ENCODE measurements around the gene TIMP4.

Gene TIMP4

GRCh38 chr3:12143949-12144504, 14.7 kb downstream of the TIMP4 start:
- no peak for DNase-seq

- no peak for DNase-seq
Measured at GRCh38 chr3:12142476-12142875, 16.2 kb downstream of the TIMP4 start.

- no peak for DNase-seq
Measured at GRCh38 chr3:12141350-12141749, 17.4 kb downstream of the TIMP4 start.

GRCh38 chr3:12139111-12139511, 19.6 kb downstream of the TIMP4 start:
- no peak for DNase-seq

- DNase-seq: no peak
Measured at GRCh38 chr3:12138044-12138443, 20.7 kb downstream of the TIMP4 start.

- DNase-seq: no peak
Measured at GRCh38 chr3:12136371-12136770, 22.3 kb downstream of the TIMP4 start.

GRCh38 chr3:12135029-12135657, 23.6 kb downstream of the TIMP4 start:
- peak; percentile 33 for DNase-seq

- no peak for DNase-seq
Measured at GRCh38 chr3:12132881-12133280, 25.8 kb downstream of the TIMP4 start.

GRCh38 chr3:12131351-12132090, 27.2 kb downstream of the TIMP4 start:
- DNase-seq: no peak

- no peak for DNase-seq
Measured at GRCh38 chr3:12127391-12127790, 31.3 kb downstream of the TIMP4 start.

GRCh38 chr3:12125772-12126171, 32.9 kb downstream of the TIMP4 start:
- no peak for DNase-seq

GRCh38 chr3:12121466-12121865, 37.2 kb downstream of the TIMP4 start:
- no peak for DNase-seq

- DNase-seq: no peak
Measured at GRCh38 chr3:12120374-12121140, 38.2 kb downstream of the TIMP4 start.

- DNase-seq: no peak
Measured at GRCh38 chr3:12117473-12117872, 41.2 kb downstream of the TIMP4 start.

- DNase-seq: no peak
Measured at GRCh38 chr3:12116870-12117269, 41.8 kb downstream of the TIMP4 start.

GRCh38 chr3:12115849-12116248, 42.9 kb downstream of the TIMP4 start:
- no peak for DNase-seq

GRCh38 chr3:12115104-12115503, 43.6 kb downstream of the TIMP4 start:
- DNase-seq: no peak

- DNase-seq: no peak
Measured at GRCh38 chr3:12114251-12114650, 44.5 kb downstream of the TIMP4 start.

GRCh38 chr3:12107071-12107713, 51.5 kb downstream of the TIMP4 start:
- DNase-seq: no peak

Measured in GOT3 (cell line).